GM12865 (cell line): ENCODE results near the gene CCL20.

Source experiments
- DNase-seq: peaks from one replicate; pipeline ENCODE4 v3.0.0; 2010; ENCODE audit warnings: low read depth
- H3K4me3 ChIP-seq: 2 replicates; pipeline ENCODE4 v1.5.1; 2011; ENCODE audit warnings: mild to moderate bottlenecking, low read depth, low read length, control low read depth
- CTCF ChIP-seq: IDR thresholded peaks from 2 replicates; pipeline ENCODE4 v1.5.1; 2011; ENCODE audit warnings: low read length, control low read depth, low read depth, inconsistent platforms; ENCODE audit not compliant: insufficient read depth; ENCODE audit errors: missing control alignments

Gene CCL20

GRCh38 chr2:227816507-227817294 lies 3.1 kb downstream of the CCL20 start:
- TF ChIP-seq CTCF = no peak
- peak; percentile 17 for DNase-seq

GRCh38 chr2:227817336-227817735 lies 3.7 kb downstream of the CCL20 start:
- no peak for TF ChIP-seq CTCF
- no peak for DNase-seq
- no peak overlapping the region for H3K4me3 ChIP-seq

More at GRCh38 chr2:227816507-227817294, 3.1 kb downstream of the CCL20 start:
- no peak overlapping the region for H3K4me3 ChIP-seq

DNA sequence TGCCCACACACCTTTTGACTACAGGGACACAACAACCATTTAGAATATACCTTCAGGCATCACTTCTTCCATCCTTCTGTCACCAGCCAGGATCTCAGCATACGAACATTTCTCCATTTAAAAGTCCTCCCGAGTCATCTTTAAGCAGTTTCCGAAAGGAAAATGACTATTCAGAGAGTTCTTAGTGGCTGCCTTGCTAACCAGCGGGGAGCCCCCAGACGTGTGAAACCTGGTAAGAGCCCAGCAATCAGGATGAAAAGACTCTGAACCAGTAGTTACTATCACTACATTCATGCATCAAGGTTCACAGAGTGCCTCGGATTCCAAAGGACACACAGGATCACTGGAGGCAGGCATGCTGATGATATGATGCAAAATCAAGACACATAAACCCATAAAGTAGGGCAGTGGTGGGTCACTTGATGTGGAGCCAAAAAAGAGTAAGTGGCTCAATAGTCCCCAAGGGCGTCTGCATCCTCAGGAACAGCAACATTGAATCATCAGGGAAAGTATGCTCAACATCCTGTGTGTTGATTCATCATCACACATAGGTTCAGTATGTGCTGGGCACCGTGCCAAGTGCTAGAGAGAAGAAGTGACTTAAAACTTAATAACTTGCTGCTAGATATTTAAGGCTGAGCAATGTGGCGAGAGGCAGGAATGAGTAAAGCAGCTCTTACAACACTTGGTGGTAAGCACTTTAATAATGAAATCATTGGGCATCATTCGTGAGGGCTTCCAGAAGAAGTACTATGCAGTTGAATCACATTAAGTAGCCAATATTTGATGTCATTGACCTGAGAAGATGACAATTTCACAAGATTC lies 4.4 kb downstream of the CCL20 start:
- TF ChIP-seq CTCF = no peak
- no peak overlapping the region for H3K4me3 ChIP-seq
- DNase-seq = peak; percentile 90

GRCh38 chr2:227818675-227819397 lies 5.2 kb downstream of the CCL20 start:
- no peak for TF ChIP-seq CTCF
- no peak overlapping the region for H3K4me3 ChIP-seq
- DNase-seq = no peak

- no peak for DNase-seq
- no peak for TF ChIP-seq CTCF
- H3K4me3 ChIP-seq = no peak overlapping the region
Observed at GRCh38 chr2:227819398-227819697, 5.7 kb downstream of the CCL20 start.

GRCh38 chr2:227821043-227821942 lies 7.7 kb downstream of the CCL20 start:
- no peak for DNase-seq
- no peak overlapping the region for H3K4me3 ChIP-seq
- TF ChIP-seq CTCF = no peak
